HCT116 (cell line): ENCODE measurements around the gene ARPC4. TPM values are rescaled to one million over a fixed set of nuclear protein-coding genes. Genes with fewer than 3 reads are reported as not detected.
A peak's percentile ranks its signal among the peaks of the same experiment; 100 is the strongest.

ENCODE experiments used
- ATAC-seq: fragments of 200-7000 bp; cut with Tn5 transposase; 2 replicates; pipeline ENCODE4 v1.9.1; 2020; ENCODE audit warnings: mild to moderate bottlenecking, moderate library complexity
- BruUV-seq: library from RNA; stranded (reverse); fragments of 400-500 nt; replicated peaks from 2 replicates; lab custom pipeline; 2021; lab: Mats Ljungman, UMichigan
- CTCF ChIA-PET: fragments of 300-600 bp; sonication (Branson Sonifier 250); formaldehyde crosslinking; loops from one replicate; lab custom pipeline; 2021; ENCODE audit warnings: antibody characterized with exemption; lab: Charles Lee
- POLR2A ChIA-PET: fragments of 300-600, 350-600 bp; sonication (Branson Sonifier 250); formaldehyde crosslinking; loops from one replicate; lab custom pipeline; 2021; ENCODE audit warnings: antibody characterized with exemption; lab: Charles Lee
- RAD21 ChIA-PET, 2 experiments: fragments of 300-600 bp; sonication (Branson Sonifier 250); formaldehyde crosslinking; loops; one replicate each; lab custom pipeline; 2023; ENCODE audit warnings: low total read pairs in 2 of 2; ENCODE audit not compliant: uncharacterized antibody in 2 of 2, unreplicated experiment in 2 of 2, low non-redundant PET in 1 of 2; lab: Charles Lee
- DNase-seq: peaks from one replicate; pipeline ENCODE4 v3.0.0-alpha.2; 2010; ENCODE audit warnings: low read depth, low spot score
- H2AFZ ChIP-seq: fragments of 200-600 bp; shearing (Covaris generic), sonication (generic); 2 replicates; pipeline ENCODE4 v1.6.1; 2017; ENCODE audit warnings: low read depth, mixed run types, mixed read lengths, antibody characterized with exemption, low read length; ENCODE audit not compliant: poor library complexity, severe bottlenecking
- H3K27ac ChIP-seq: 2 replicates; pipeline ENCODE4 v1.5.1; 2012; ENCODE audit warnings: low read depth, low read length
- H3K27me3 ChIP-seq: fragments of 200-600 bp; sonication (generic); 2 replicates; pipeline ENCODE4 v1.6.1; 2016; ENCODE audit warnings: mixed run types, low read length, mixed read lengths; ENCODE audit not compliant: insufficient read depth
- H3K36me3 ChIP-seq, 2 experiments: fragments of 200-500 bp in 1 of 2; fragments of 200-600 bp in 1 of 2; sonication (Bioruptor generic) in 1 of 2; sonication (generic) in 1 of 2; 2 replicates each; pipeline versions ENCODE4 v1.5.1 to v1.6.1; 2014 to 2016; ENCODE audit warnings: low read length in 2 of 2, inconsistent platforms in 1 of 2, mixed read lengths in 1 of 2, mixed run types in 1 of 2; ENCODE audit not compliant: insufficient read depth in 2 of 2, control insufficient read depth in 1 of 2
- H3K4me1 ChIP-seq, 2 experiments: fragments of 200-600 bp in 1 of 2; sonication (generic) in 1 of 2; 2 replicates each; pipeline versions ENCODE4 v1.5.1 to v1.6.1; 2012 to 2017; ENCODE audit warnings: low read length in 2 of 2, inconsistent platforms in 1 of 2, mild to moderate bottlenecking in 1 of 2, mixed read lengths in 1 of 2, mixed run types in 1 of 2, moderate library complexity in 1 of 2; ENCODE audit not compliant: insufficient read depth in 2 of 2, control insufficient read depth in 1 of 2
- H3K4me2 ChIP-seq: fragments of 200-600 bp; sonication (generic); 2 replicates; pipeline ENCODE4 v1.6.1; 2017; ENCODE audit warnings: mixed run types, low read length, mixed read lengths
- H3K4me3 ChIP-seq, 2 experiments: fragments of 200-600 bp in 1 of 2; sonication (generic) in 1 of 2; replicated peaks in 1 of 2; 2 replicates each; pipeline ENCODE4 v1.5.1; 2011 to 2016; ENCODE audit warnings: low read length in 2 of 2, control low read depth in 1 of 2, low read depth in 1 of 2, mild to moderate bottlenecking in 1 of 2, mixed read lengths in 1 of 2, mixed run types in 1 of 2
- H3K79me2 ChIP-seq: fragments of 200-600 bp; sonication (generic); 2 replicates; pipeline ENCODE4 v1.6.1; 2017; ENCODE audit warnings: mild to moderate bottlenecking, mixed run types, low read length, moderate library complexity, mixed read lengths; ENCODE audit not compliant: insufficient read depth
- H3K9ac ChIP-seq: fragments of 200-600 bp; sonication (generic); 2 replicates; pipeline ENCODE4 v1.6.1; 2016; ENCODE audit warnings: low read length, mixed read lengths
- H3K9me2 ChIP-seq: fragments of 200-600 bp; sonication (generic), shearing (Covaris generic); 2 replicates; pipeline ENCODE4 v1.6.1; 2017; ENCODE audit warnings: mixed run types, mild to moderate bottlenecking, moderate library complexity; ENCODE audit not compliant: insufficient read depth
- H3K9me3 ChIP-seq, 2 experiments: fragments of 200-500 bp in 1 of 2; fragments of 200-600 bp in 1 of 2; sonication (Bioruptor generic) in 1 of 2; sonication (generic) in 1 of 2; 2 replicates each; pipeline ENCODE4 v1.6.1; 2014 to 2017; ENCODE audit warnings: low read length in 2 of 2, mixed read lengths in 2 of 2, inconsistent platforms in 1 of 2, low read depth in 1 of 2, mild to moderate bottlenecking in 1 of 2, mixed run types in 1 of 2, moderate library complexity in 1 of 2; ENCODE audit not compliant: control insufficient read depth in 1 of 2, insufficient read depth in 1 of 2
- H4K20me1 ChIP-seq: fragments of 200-600 bp; sonication (generic), shearing (Covaris generic); 2 replicates; pipeline ENCODE4 v1.6.1; 2017; ENCODE audit warnings: mixed run types, mild to moderate bottlenecking, moderate library complexity; ENCODE audit not compliant: insufficient read depth
- CBX3 ChIP-seq: IDR thresholded peaks from 2 replicates; pipeline ENCODE4 v1.6.1; 2012; ENCODE audit warnings: low read depth
- CEBPB ChIP-seq: IDR thresholded peaks from 2 replicates; pipeline ENCODE4 v1.6.1; 2012; ENCODE audit warnings: low read depth
- EGR1 ChIP-seq: IDR thresholded peaks from 2 replicates; pipeline ENCODE4 v1.6.1; 2012; ENCODE audit warnings: low read depth
- EZH2 ChIP-seq: fragments of 200-600 bp; sonication (generic); IDR thresholded peaks from 2 replicates; pipeline ENCODE4 v1.6.1; 2017; ENCODE audit warnings: antibody characterized with exemption, mixed run types
- JUND ChIP-seq: IDR thresholded peaks from 2 replicates; pipeline ENCODE4 v1.6.1; 2012
- POLR2A ChIP-seq: IDR thresholded peaks from 2 replicates; pipeline ENCODE4 v1.7.0; 2011; ENCODE audit warnings: borderline replicate concordance; ENCODE audit not compliant: insufficient read depth, insufficient read length; ENCODE audit errors: extremely low read depth
- POLR2AphosphoS5 ChIP-seq: IDR thresholded peaks from 2 replicates; pipeline ENCODE4 v1.6.1; 2011; ENCODE audit warnings: mild to moderate bottlenecking, low read depth, low read length, moderate library complexity
- SRF ChIP-seq: IDR thresholded peaks from 2 replicates; pipeline ENCODE4 v1.6.1; 2012; ENCODE audit warnings: low read depth
- TCF7L2 ChIP-seq: IDR thresholded peaks from 2 replicates; pipeline ENCODE4 v1.7.0; 2011; ENCODE audit warnings: borderline replicate concordance, inconsistent platforms; ENCODE audit not compliant: insufficient read depth, insufficient read length; ENCODE audit errors: extremely low read depth
- ZBTB33 ChIP-seq: IDR thresholded peaks from 2 replicates; pipeline ENCODE4 v1.6.1; 2011; ENCODE audit warnings: mild to moderate bottlenecking, low read length, moderate library complexity; ENCODE audit not compliant: insufficient replicate concordance; ENCODE audit errors: extremely low read depth
- ZNF274 ChIP-seq: fragments of 200-500 bp; sonication (Bioruptor generic); IDR thresholded peaks from 2 replicates; pipeline ENCODE4 v1.6.1; 2014; ENCODE audit warnings: mild to moderate bottlenecking, low read depth, low read length, inconsistent platforms
- intact Hi-C: fragments of 100-400 bp; cut with micrococcal nuclease; formaldehyde crosslinking; loops from 2 replicates; pipeline ENCODE4 v1.10.0; 2022
- total RNA-seq: library from RNA; stranded (reverse); gene quantifications from one replicate; pipeline ENCODE4 v1.2.1, GENCODE V29; 2021; ENCODE audit not compliant: unreplicated experiment

The ARPC4 gene
- total RNA-seq, 1 experiment from 2014 or later, result 110 TPM

- intact Hi-C loops, result no loop called here
- Histone ChIP-seq H3K4me3 (peak overlapping the region in 1 of 2 experiments; percentile 87; a peak in 2 of 4 replicates), H3K79me2 (peaks cover 64% of the 10 kb centered on the region), H4K20me1 (no peaks in the 10 kb centered on the region), H3K4me2 (peak overlapping the region; percentile 93), H3K9ac (no peak overlapping the region), H2AFZ (no peak overlapping the region), H3K9me2 (no peaks in the 10 kb centered on the region), H3K4me1 (peaks cover 0 to 18% of the 10 kb centered on the region in 2 experiments; a peak in 3 of 4 replicates), H3K27me3 (no peaks in the 10 kb centered on the region)
- POLR2A ChIA-PET, result no interaction called here
- no TSS peak for BruUV-seq
- DNase-seq, result no peak
- CTCF ChIA-PET, result no interaction called here
- RAD21 ChIA-PET, result no interaction called here
- TF ChIP-seq POLR2A, result no peak
- no peak for TF ChIP-seq CEBPB
- TF ChIP-seq EZH2, result no peak
- TF ChIP-seq ZBTB33, result no peak
- no peak for TF ChIP-seq JUND
- TF ChIP-seq CBX3, result no peak
- TF ChIP-seq SRF, result no peak
- no peak for TF ChIP-seq POLR2AphosphoS5
- TF ChIP-seq TCF7L2, result no peak
- no peak for TF ChIP-seq ZNF274
- no peak for TF ChIP-seq EGR1
- TF ChIP-seq, all 23 proteins: peak for 0
- peaks cover 24 to 36% of the 10 kb centered on the region in 2 experiments; a peak in 3 of 4 replicates for H3K36me3 ChIP-seq
- no peak overlapping the region for H3K27ac ChIP-seq
- no peak for ATAC-seq
- H3K9me3 ChIP-seq, result no peaks in the 10 kb centered on the region
Measured at GRCh38 chr3:9794400-9794799, 1.5 kb downstream of the ARPC4 start.
